Hematopoietic multipotent progenitor cell (in vitro differentiated cells): Measurements from ENCODE around the gene POT1. TPM values are rescaled to one million over a fixed set of nuclear protein-coding genes. Genes with fewer than 3 reads are reported as not detected.

Experiments
- DNase-seq, 3 donors: peaks; one replicate each; pipeline ENCODE4 v3.0.0-alpha.2; 2011 to 2015; ENCODE audit warnings: low read depth in 2 of 3, low spot score in 2 of 3
- total RNA-seq: library from RNA; depleted of rRNA; stranded (reverse); fragments of >200 nt; gene quantifications from one replicate; pipeline ENCODE4 v1.2.3, GENCODE V29; 2012

POT1 gene
- total RNA-seq, 1 donor: 23.4 TPM

- no peak for DNase-seq
These were observed 118.3 kb downstream of the POT1 start for GRCh38 chr7:124811341-124811740.

GRCh38 chr7:124810605-124811004, 119.0 kb downstream of the POT1 start:
- DNase-seq: no peak

- no peak for DNase-seq
These were observed 121.4 kb downstream of the POT1 start for GRCh38 chr7:124808206-124808605.

GRCh38 chr7:124801330-124801895, 128.2 kb downstream of the POT1 start:
- no peak for DNase-seq

- no peak for DNase-seq
These were observed 129.2 kb downstream of the POT1 start for GRCh38 chr7:124800386-124800785.

GRCh38 chr7:124799448-124799847, 130.2 kb downstream of the POT1 start:
- no peak for DNase-seq

GRCh38 chr7:124796771-124797170, 132.9 kb downstream of the POT1 start:
- DNase-seq: no peak

- no peak for DNase-seq
These were observed 136.9 kb downstream of the POT1 start for GRCh38 chr7:124792696-124793095.

GRCh38 chr7:124792002-124792401, 137.6 kb downstream of the POT1 start:
- no peak for DNase-seq

GRCh38 chr7:124791426-124791825, 138.2 kb downstream of the POT1 start:
- DNase-seq: no peak

- no peak for DNase-seq
These were observed 139.0 kb downstream of the POT1 start for GRCh38 chr7:124790645-124791044.

GRCh38 chr7:124785994-124786393, 143.6 kb downstream of the POT1 start:
- no peak for DNase-seq

- DNase-seq: peak in 2 of 3 donors; percentile 34 to 42
These were observed 144.5 kb downstream of the POT1 start for GRCh38 chr7:124784879-124785818.

GRCh38 chr7:124783271-124783670, 146.4 kb downstream of the POT1 start:
- no peak for DNase-seq

- no peak for DNase-seq
These were observed 147.5 kb downstream of the POT1 start for GRCh38 chr7:124781907-124782734.

- no peak for DNase-seq
These were observed 148.2 kb downstream of the POT1 start for GRCh38 chr7:124781418-124781817.

- DNase-seq: no peak
These were observed 149.0 kb downstream of the POT1 start for GRCh38 chr7:124780608-124781007.

- no peak for DNase-seq
These were observed 149.6 kb downstream of the POT1 start for GRCh38 chr7:124780056-124780455.

- no peak for DNase-seq
These were observed 150.0 kb downstream of the POT1 start for GRCh38 chr7:124779620-124780019.

GRCh38 chr7:124779194-124779593, 150.4 kb downstream of the POT1 start:
- no peak for DNase-seq

- no peak for DNase-seq
These were observed 152.4 kb downstream of the POT1 start for GRCh38 chr7:124777268-124777667.
